OCI-LY1 (cell line): ENCODE measurements around the gene RNF40.

ENCODE experiments used
- CTCF ChIP-seq: fragments of 200-600 bp; sonication (generic), shearing (Covaris generic); IDR thresholded peaks from 2 replicates; pipeline ENCODE4 v1.5.1; 2017; ENCODE audit warnings: mild to moderate bottlenecking, antibody characterized with exemption, low read length, moderate library complexity, mixed read lengths
- EZH2 ChIP-seq: fragments of 200-600 bp; sonication (generic), shearing (Covaris generic); IDR thresholded peaks from 2 replicates; pipeline ENCODE4 v1.8.0; 2017; ENCODE audit warnings: borderline replicate concordance, mixed run types, mild to moderate bottlenecking, antibody characterized with exemption, low read length, moderate library complexity, mixed read lengths

DNA sequence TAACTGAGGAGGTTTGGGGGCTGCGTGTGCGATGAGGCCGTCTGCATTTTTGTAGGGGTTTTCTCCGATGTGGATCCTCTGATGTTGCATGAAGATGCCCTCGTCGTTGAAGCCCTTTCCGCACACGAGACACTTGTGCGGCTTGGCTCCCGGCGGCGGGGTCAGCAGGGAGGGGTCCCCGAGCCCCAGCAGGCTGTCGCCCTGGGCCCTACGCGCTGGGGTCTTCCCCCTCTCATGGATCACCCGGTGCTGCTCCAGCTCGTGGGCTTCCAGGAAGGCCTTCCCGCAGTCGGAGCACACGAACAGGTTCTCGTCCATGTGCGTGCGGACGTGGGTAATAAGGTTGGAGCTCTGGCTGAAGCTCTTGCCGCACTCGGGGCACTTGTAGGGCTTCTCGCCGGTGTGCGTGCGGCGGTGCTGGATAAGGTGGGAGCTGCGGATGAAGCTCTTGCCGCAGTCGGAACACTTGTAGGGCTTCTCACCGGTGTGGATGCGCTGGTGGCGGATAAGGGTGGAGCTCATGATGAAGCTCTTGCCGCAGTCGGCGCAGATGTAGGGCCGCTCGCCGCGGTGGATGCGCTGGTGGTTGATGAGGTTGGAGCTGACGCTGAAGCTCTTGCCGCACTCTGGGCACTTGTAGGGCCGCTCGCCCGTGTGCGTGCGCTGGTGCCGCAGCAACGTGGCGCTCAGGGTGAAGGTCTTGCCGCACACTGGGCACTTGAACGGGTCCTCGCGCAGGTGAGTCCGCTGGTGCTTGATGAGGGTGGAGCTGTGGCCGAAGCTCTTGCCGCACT, 20.6 kb downstream of the RNF40 start:
- TF ChIP-seq CTCF (no peak), EZH2 (no peak)
